Measurements from ENCODE around the gene NCAPD2.
A peak's percentile ranks its signal among the peaks of the same experiment; 100 is the strongest.

The NCAPD2 gene

DNA sequence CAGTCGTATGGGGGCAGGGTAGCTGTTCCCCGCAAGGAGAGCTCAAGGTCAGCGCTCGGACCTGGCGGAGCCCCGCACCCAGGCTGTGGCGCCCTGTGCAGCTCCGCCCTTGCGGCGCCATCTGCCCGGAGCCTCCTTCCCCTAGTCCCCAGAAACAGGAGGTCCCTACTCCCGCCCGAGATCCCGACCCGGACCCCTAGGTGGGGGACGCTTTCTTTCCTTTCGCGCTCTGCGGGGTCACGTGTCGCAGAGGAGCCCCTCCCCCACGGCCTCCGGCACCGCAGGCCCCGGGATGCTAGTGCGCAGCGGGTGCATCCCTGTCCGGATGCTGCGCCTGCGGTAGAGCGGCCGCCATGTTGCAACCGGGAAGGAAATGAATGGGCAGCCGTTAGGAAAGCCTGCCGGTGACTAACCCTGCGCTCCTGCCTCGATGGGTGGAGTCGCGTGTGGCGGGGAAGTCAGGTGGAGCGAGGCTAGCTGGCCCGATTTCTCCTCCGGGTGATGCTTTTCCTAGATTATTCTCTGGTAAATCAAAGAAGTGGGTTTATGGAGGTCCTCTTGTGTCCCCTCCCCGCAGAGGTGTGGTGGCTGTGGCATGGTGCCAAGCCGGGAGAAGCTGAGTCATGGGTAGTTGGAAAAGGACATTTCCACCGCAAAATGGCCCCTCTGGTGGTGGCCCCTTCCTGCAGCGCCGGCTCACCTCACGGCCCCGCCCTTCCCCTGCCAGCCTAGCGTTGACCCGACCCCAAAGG is 41.2 kb downstream of the NCAPD2 start:
- H3K27ac ChIP-seq (ENCODE audit: low read length): peak overlapping the region; percentile 85
- H3K79me2 ChIP-seq (ENCODE audit: low read length): peaks cover 47% of the 10 kb centered on the region

DNA sequence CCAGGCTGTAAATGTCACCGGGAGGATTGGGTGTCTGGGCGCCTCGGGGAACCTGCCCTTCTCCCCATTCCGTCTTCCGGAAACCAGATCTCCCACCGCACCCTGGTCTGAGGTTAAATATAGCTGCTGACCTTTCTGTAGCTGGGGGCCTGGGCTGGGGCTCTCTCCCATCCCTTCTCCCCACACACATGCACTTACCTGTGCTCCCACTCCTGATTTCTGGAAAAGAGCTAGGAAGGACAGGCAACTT is 41.7 kb downstream of the NCAPD2 start:
- peaks cover 51% of the 10 kb centered on the region for H3K36me3 ChIP-seq (replicated peaks; ENCODE audit: low read depth, low read length)
- H2AFZ ChIP-seq (ENCODE audit: low read depth, low read length): no peak overlapping the region
- no peaks in the 10 kb centered on the region for H3K9me3 ChIP-seq (ENCODE audit: insufficient read depth, low read length)
- peak overlapping the region; percentile 85 for H3K27ac ChIP-seq (ENCODE audit: low read length)
- H4K20me1 ChIP-seq (ENCODE audit: insufficient read depth, low read length): peaks cover 42% of the 10 kb centered on the region
- H3K27me3 ChIP-seq (ENCODE audit: low read depth, low read length): no peaks in the 10 kb centered on the region
- no peak for TF ChIP-seq EZH2phosphoT487 (IDR thresholded peaks at IDR 0.05; ENCODE audit: low read depth)
- TF ChIP-seq, protein P1, sequence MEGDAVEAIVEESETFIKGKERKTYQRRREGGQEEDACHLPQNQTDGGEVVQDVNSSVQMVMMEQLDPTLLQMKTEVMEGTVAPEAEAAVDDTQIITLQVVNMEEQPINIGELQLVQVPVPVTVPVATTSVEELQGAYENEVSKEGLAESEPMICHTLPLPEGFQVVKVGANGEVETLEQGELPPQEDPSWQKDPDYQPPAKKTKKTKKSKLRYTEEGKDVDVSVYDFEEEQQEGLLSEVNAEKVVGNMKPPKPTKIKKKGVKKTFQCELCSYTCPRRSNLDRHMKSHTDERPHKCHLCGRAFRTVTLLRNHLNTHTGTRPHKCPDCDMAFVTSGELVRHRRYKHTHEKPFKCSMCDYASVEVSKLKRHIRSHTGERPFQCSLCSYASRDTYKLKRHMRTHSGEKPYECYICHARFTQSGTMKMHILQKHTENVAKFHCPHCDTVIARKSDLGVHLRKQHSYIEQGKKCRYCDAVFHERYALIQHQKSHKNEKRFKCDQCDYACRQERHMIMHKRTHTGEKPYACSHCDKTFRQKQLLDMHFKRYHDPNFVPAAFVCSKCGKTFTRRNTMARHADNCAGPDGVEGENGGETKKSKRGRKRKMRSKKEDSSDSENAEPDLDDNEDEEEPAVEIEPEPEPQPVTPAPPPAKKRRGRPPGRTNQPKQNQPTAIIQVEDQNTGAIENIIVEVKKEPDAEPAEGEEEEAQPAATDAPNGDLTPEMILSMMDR (IDR thresholded peaks at IDR 0.05; ENCODE audit: low read depth, low read length): no peak
- H3K4me2 ChIP-seq (ENCODE audit: low read length): peak overlapping the region; percentile 83
- peak overlapping the region; percentile 98 for H3K9ac ChIP-seq (ENCODE audit: low read length)
- H3K79me2 ChIP-seq (ENCODE audit: low read length): peaks cover 47% of the 10 kb centered on the region
- peaks cover 51% of the 10 kb centered on the region for H3K4me1 ChIP-seq (ENCODE audit: low read length)
- peak overlapping the region; percentile 88 for H3K4me3 ChIP-seq (ENCODE audit: low read length)

More for the DNA sequence above, 41.2 kb downstream of the NCAPD2 start:
- Histone ChIP-seq H3K4me2 (ENCODE audit: low read length) (peak overlapping the region; percentile 83), H3K27me3 (ENCODE audit: low read depth, low read length) (no peaks in the 10 kb centered on the region), H3K4me3 (ENCODE audit: low read length) (peak overlapping the region; percentile 88), H2AFZ (ENCODE audit: low read depth, low read length) (no peak overlapping the region), H4K20me1 (ENCODE audit: insufficient read depth, low read length) (peaks cover 42% of the 10 kb centered on the region), H3K36me3 (replicated peaks; ENCODE audit: low read depth, low read length) (peaks cover 56% of the 10 kb centered on the region), H3K9ac (ENCODE audit: low read length) (peak overlapping the region; percentile 98), H3K9me3 (ENCODE audit: insufficient read depth, low read length) (no peaks in the 10 kb centered on the region), H3K4me1 (ENCODE audit: low read length) (peaks cover 46% of the 10 kb centered on the region)
- no peak for TF ChIP-seq EZH2phosphoT487 (IDR thresholded peaks at IDR 0.05; ENCODE audit: low read depth)
- TF ChIP-seq, protein P1 (IDR thresholded peaks at IDR 0.05; ENCODE audit: low read depth, low read length): no peak

DNA sequence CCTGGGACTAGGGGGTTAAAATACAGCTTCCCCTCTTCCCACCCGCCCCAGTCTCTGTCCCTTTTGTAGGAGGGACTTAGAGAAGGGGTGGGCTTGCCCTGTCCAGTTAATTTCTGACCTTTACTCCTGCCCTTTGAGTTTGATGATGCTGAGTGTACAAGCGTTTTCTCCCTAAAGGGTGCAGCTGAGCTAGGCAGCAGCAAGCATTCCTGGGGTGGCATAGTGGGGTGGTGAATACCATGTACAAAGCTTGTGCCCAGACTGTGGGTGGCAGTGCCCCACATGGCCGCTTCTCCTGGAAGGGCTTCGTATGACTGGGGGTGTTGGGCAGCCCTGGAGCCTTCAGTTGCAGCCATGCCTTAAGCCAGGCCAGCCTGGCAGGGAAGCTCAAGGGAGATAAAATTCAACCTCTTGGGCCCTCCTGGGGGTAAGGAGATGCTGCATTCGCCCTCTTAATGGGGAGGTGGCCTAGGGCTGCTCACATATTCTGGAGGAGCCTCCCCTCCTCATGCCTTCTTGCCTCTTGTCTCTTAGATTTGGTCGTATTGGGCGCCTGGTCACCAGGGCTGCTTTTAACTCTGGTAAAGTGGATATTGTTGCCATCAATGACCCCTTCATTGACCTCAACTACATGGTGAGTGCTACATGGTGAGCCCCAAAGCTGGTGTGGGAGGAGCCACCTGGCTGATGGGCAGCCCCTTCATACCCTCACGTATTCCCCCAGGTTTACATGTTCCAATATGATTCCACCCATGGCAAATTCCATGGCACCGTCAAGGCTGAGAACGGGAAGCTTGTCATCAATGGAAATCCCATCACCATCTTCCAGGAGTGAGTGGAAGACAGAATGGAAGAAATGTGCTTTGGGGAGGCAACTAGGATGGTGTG is 42.3 kb downstream of the NCAPD2 start:
- Histone ChIP-seq H2AFZ (ENCODE audit: low read depth, low read length) (no peak overlapping the region), H3K4me1 (ENCODE audit: low read length) (peaks cover 55% of the 10 kb centered on the region), H3K9ac (ENCODE audit: low read length) (peak overlapping the region; percentile 98), H3K9me3 (ENCODE audit: insufficient read depth, low read length) (no peaks in the 10 kb centered on the region), H3K4me2 (ENCODE audit: low read length) (peak overlapping the region; percentile 83), H3K79me2 (ENCODE audit: low read length) (peaks cover 47% of the 10 kb centered on the region), H3K27me3 (ENCODE audit: low read depth, low read length) (no peaks in the 10 kb centered on the region), H3K4me3 (ENCODE audit: low read length) (peak overlapping the region; percentile 88), H4K20me1 (ENCODE audit: insufficient read depth, low read length) (peaks cover 42% of the 10 kb centered on the region), H3K27ac (ENCODE audit: low read length) (peak overlapping the region; percentile 85), H3K36me3 (replicated peaks; ENCODE audit: low read depth, low read length) (peaks cover 45% of the 10 kb centered on the region)
- no peak for TF ChIP-seq EZH2phosphoT487 (IDR thresholded peaks at IDR 0.05; ENCODE audit: low read depth)
- TF ChIP-seq, protein P1 (IDR thresholded peaks at IDR 0.05; ENCODE audit: low read depth, low read length): no peak
